ENCODE measurements around the gene NIBAN1.

GRCh38 chr1:184940226-184940625 lies 34.1 kb downstream of the NIBAN1 start:
- no peak for TF ChIP-seq REST (IDR thresholded peaks at IDR 0.05; ENCODE audit: insufficient read depth in 1 of 2, low read depth in 2 of 2, low read length in 1 of 2)
- no peak for TF ChIP-seq POLR2AphosphoS5 (IDR thresholded peaks at IDR 0.05; ENCODE audit: low read depth, low read length)
- no peak for TF ChIP-seq CTCF (IDR thresholded peaks at IDR 0.05)
- no peak for TF ChIP-seq SIN3A (IDR thresholded peaks at IDR 0.05; ENCODE audit: borderline replicate concordance, insufficient read depth, low read depth, low read length)

All from Panc1 (cell line).